MCF 10A (cell line): ENCODE measurements around the gene SH3YL1. TPM values are rescaled to one million over a fixed set of nuclear protein-coding genes. Genes with fewer than 3 reads are reported as not detected.

Experiments used
- BruUV-seq: library from RNA; stranded (reverse); fragments of 400-500 nt; replicated peaks from 2 replicates; lab custom pipeline; 2021; lab: Mats Ljungman, UMichigan
- CTCF ChIA-PET: fragments of 300-600 bp; sonication (Branson Sonifier 250); formaldehyde crosslinking; extraction: SDS; loops from one replicate; lab custom pipeline; 2021; ENCODE audit warnings: antibody characterized with exemption, inconsistent platforms; lab: Yijun Ruan, JAX
- POLR2A ChIA-PET: fragments of 300-600, 350-650 bp; sonication (Branson Sonifier 250); formaldehyde crosslinking; extraction: SDS; loops from one replicate; lab custom pipeline; 2020; ENCODE audit warnings: antibody characterized with exemption, inconsistent platforms; lab: Yijun Ruan, JAX
- DNase-seq: peaks from one replicate; pipeline ENCODE4 v3.0.0-alpha.2; 2018; ENCODE audit not compliant: unreplicated experiment
- H3K27ac Mint-ChIP-seq: one replicate; pipeline ENCODE4 v1.8.0; 2022; ENCODE audit warnings: mild to moderate bottlenecking, low read depth, mixed read lengths; ENCODE audit not compliant: unreplicated experiment
- H3K27me3 Mint-ChIP-seq: one replicate; pipeline ENCODE4 v1.8.0; 2022; ENCODE audit warnings: mixed read lengths; ENCODE audit not compliant: insufficient read depth, unreplicated experiment
- H3K36me3 Mint-ChIP-seq: one replicate; pipeline ENCODE4 v1.8.0; 2022; ENCODE audit warnings: mild to moderate bottlenecking, moderate library complexity, mixed read lengths; ENCODE audit not compliant: insufficient read depth, unreplicated experiment
- H3K4me1 Mint-ChIP-seq: one replicate; pipeline ENCODE4 v1.8.0; 2022; ENCODE audit warnings: mixed read lengths; ENCODE audit not compliant: insufficient read depth, unreplicated experiment
- H3K4me3 Mint-ChIP-seq: one replicate; pipeline ENCODE4 v1.8.0; 2022; ENCODE audit warnings: mild to moderate bottlenecking, moderate library complexity, mixed read lengths; ENCODE audit not compliant: unreplicated experiment
- H3K9me3 Mint-ChIP-seq: one replicate; pipeline ENCODE4 v1.8.0; 2022; ENCODE audit warnings: mixed read lengths; ENCODE audit not compliant: unreplicated experiment
- intact Hi-C: fragments of 100-400 bp; cut with micrococcal nuclease; formaldehyde crosslinking; loops from 2 replicates; pipeline ENCODE4 v1.14.1; 2022
- total RNA-seq: library from RNA; stranded (reverse); gene quantifications from 2 replicates; pipeline ENCODE4 v1.2.3, GENCODE V29; 2022
- TF ChIP-seq, protein P1 (sequence below): fragments of 200-600 bp; IDR thresholded peaks from one replicate; pipeline ENCODE4 v1.8.0; 2022; ENCODE audit warnings: antibody characterized with exemption, mild to moderate bottlenecking; ENCODE audit not compliant: unreplicated experiment

The SH3YL1 gene
- total RNA-seq, 1 experiment from 2014 or later = 47.4 TPM

DNA sequence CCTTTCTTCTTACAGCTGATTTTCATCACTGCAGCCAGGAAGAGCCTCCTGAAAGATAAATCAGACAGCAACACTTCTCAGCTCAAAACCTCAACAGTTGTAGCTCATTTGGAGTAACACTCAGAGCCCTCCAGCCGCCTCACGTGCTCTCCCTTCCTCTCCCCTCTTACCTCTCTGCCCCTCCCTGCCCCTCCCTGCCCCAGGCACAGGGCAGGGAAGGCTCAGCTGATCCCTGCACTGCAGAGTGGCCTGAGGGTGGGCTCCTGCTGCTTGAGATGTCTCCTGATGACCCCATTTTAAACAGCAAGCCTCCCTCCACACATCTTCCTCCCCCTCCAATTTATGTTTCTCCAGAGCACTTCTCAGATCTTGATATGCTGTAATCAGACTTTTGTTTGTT is 54.4 kb downstream of the SH3YL1 start:
- intact Hi-C loops = no loop called here
- DNase-seq = no peak
- Mint-ChIP-seq H3K9me3 (no peaks in the 10 kb centered on the region), H3K27me3 (peaks cover 35% of the 10 kb centered on the region), H3K4me3 (no peak overlapping the region), H3K27ac (no peak overlapping the region), H3K36me3 (no peaks in the 10 kb centered on the region), H3K4me1 (no peaks in the 10 kb centered on the region)
- CTCF ChIA-PET = interaction anchor here (1.2 kb wide), 1 partner anchor 48 kb away, joined by 3 read pairs; no protein-coding TSS in a partner anchor
- no TSS peak for BruUV-seq
- POLR2A ChIA-PET = interaction anchor here (0.9 kb wide), 1 partner anchor 10 kb away, joined by 4 read pairs; no protein-coding TSS in a partner anchor
- TF ChIP-seq, protein P1, sequence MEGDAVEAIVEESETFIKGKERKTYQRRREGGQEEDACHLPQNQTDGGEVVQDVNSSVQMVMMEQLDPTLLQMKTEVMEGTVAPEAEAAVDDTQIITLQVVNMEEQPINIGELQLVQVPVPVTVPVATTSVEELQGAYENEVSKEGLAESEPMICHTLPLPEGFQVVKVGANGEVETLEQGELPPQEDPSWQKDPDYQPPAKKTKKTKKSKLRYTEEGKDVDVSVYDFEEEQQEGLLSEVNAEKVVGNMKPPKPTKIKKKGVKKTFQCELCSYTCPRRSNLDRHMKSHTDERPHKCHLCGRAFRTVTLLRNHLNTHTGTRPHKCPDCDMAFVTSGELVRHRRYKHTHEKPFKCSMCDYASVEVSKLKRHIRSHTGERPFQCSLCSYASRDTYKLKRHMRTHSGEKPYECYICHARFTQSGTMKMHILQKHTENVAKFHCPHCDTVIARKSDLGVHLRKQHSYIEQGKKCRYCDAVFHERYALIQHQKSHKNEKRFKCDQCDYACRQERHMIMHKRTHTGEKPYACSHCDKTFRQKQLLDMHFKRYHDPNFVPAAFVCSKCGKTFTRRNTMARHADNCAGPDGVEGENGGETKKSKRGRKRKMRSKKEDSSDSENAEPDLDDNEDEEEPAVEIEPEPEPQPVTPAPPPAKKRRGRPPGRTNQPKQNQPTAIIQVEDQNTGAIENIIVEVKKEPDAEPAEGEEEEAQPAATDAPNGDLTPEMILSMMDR = no peak

DNA sequence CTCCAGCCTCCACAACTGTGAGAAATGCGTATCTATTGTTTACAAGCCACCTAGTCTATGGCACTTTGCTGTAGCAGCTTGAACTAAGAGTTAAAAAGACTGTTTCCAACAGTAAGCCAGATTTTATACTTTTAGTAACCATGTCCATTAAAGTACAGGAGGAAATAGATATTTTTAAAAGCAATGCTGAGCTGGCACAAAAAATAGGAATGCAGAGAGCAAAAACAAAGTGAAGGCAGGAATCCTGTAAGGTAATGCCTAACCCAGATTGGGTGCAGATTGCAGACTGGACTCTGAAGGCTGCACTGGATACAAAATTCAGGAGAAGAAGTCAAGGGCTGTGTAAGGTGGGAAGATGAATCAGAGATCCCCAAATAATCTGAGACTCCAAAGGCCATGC is 55.5 kb downstream of the SH3YL1 start:
- Mint-ChIP-seq H3K9me3 (no peaks in the 10 kb centered on the region), H3K27me3 (peaks cover 43% of the 10 kb centered on the region)
- intact Hi-C loops = no loop called here

DNA sequence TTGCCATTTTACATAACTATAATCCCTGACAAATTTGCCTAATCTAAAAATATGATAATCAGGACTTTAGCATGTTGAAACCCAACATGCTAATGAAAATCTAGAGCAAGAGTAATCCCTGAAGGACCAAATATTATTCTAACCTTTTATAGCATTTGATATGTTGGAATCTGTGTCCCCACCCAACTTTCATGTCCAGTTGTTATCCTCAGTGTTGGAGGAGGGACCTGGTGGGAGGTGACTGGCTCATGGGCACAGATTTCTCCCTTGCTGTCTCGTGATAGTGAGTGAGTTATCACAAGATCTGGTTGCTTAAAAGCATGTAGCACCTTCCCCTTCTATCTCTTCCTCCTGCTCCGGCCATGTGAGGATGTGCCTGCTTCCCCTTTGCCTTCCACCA is 59.8 kb downstream of the SH3YL1 start:
- H3K4me3 Mint-ChIP-seq = no peak overlapping the region
- BruUV-seq = no TSS peak
- H3K36me3 Mint-ChIP-seq = no peaks in the 10 kb centered on the region
- ChIA-PET CTCF (interaction anchor here (1.1 kb wide), 1 partner anchor 43 kb away, joined by 3 read pairs; no protein-coding TSS in a partner anchor), POLR2A (no interaction called here)
- H3K4me1 Mint-ChIP-seq = no peaks in the 10 kb centered on the region
- TF ChIP-seq, protein P1 = no peak
- no peak for DNase-seq
- no peaks in the 10 kb centered on the region for H3K9me3 Mint-ChIP-seq
- H3K27ac Mint-ChIP-seq = no peak overlapping the region
- peaks cover 27% of the 10 kb centered on the region for H3K27me3 Mint-ChIP-seq
- intact Hi-C loops = no loop called here

More for the DNA sequence above, 55.5 kb downstream of the SH3YL1 start:
- H3K36me3 Mint-ChIP-seq = no peaks in the 10 kb centered on the region
- DNase-seq = no peak
- POLR2A ChIA-PET = interaction anchor here (0.6 to 0.9 kb wide), 2 partner anchors 11 to 142 kb away, joined by 4 read pairs; no protein-coding TSS in a partner anchor
- TF ChIP-seq, protein P1 = no peak
- BruUV-seq = no TSS peak
- no peaks in the 10 kb centered on the region for H3K4me1 Mint-ChIP-seq
- no peak overlapping the region for H3K27ac Mint-ChIP-seq
- CTCF ChIA-PET = no interaction called here
- H3K4me3 Mint-ChIP-seq = no peak overlapping the region

DNA sequence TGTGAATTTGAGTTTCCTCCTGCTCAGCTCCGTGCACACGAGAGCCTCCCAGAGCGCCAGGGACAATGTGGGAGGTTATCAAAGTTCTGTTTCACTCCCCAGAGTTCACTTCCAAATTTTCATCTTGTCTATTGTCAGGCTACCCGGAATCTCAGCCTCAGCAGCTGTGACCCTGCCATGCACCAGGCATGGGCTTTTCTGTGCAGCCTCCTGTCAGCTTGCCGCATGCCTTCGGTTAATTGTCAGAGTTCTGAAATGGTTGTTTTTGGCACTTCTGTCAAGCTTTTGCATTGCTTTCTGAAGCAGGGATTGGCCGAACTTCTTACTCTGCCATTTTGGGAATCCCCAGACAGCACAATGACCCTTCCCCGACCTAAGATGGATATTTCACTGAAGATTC is 60.4 kb downstream of the SH3YL1 start:
- H3K4me3 Mint-ChIP-seq = no peak overlapping the region
- no peak for DNase-seq
- H3K4me1 Mint-ChIP-seq = no peaks in the 10 kb centered on the region
- no peaks in the 10 kb centered on the region for H3K9me3 Mint-ChIP-seq
- POLR2A ChIA-PET = no interaction called here
- H3K27me3 Mint-ChIP-seq = peaks cover 21% of the 10 kb centered on the region
- intact Hi-C loops = no loop called here
- BruUV-seq = no TSS peak
- no peaks in the 10 kb centered on the region for H3K36me3 Mint-ChIP-seq
- no peak overlapping the region for H3K27ac Mint-ChIP-seq
- TF ChIP-seq, protein P1 = no peak
- CTCF ChIA-PET = no interaction called here
